Kidney epithelial cell (primary cell): ENCODE results near the gene UCN3. TPM values are rescaled to one million over a fixed set of nuclear protein-coding genes. Genes with fewer than 3 reads are reported as not detected.
A peak's percentile ranks its signal among the peaks of the same experiment; 100 is the strongest.

Experiments
- DNase-seq: peaks from one replicate; pipeline ENCODE4 v3.0.0-alpha.2; 2010; ENCODE audit warnings: low read depth
- H3K27me3 ChIP-seq: 2 replicates; pipeline ENCODE4 v1.6.0; 2011; ENCODE audit warnings: low read length; ENCODE audit not compliant: control insufficient read depth, insufficient read depth
- H3K36me3 ChIP-seq: 2 replicates; pipeline ENCODE4 v1.5.1; 2011; ENCODE audit warnings: low read length; ENCODE audit not compliant: control insufficient read depth, insufficient read depth
- H3K4me3 ChIP-seq: 2 replicates; pipeline ENCODE4 v1.5.1; 2011; ENCODE audit warnings: low read depth, mild to moderate bottlenecking, control low read depth, low read length
- CTCF ChIP-seq: IDR thresholded peaks from 2 replicates; pipeline ENCODE4 v1.5.1; 2011; ENCODE audit warnings: mild to moderate bottlenecking, moderate library complexity, low read length, control low read depth, inconsistent platforms; ENCODE audit not compliant: insufficient read depth, poor library complexity, severe bottlenecking
- total RNA-seq: library from RNA; depleted of rRNA; stranded (reverse); fragments of >200 nt; gene quantifications from 2 replicates; pipeline ENCODE4 v1.2.3, GENCODE V29; 2015

Gene UCN3
- total RNA-seq, 1 donor from 2014 or later: not detected

GRCh38 chr10:5360318-5360915 lies 4.3 kb upstream of the UCN3 start:
- TF ChIP-seq CTCF: no peak
- Histone ChIP-seq H3K4me3 (no peak overlapping the region), H3K36me3 (no peaks in the 10 kb centered on the region), H3K27me3 (peaks cover 22% of the 10 kb centered on the region)
- DNase-seq: no peak

DNA sequence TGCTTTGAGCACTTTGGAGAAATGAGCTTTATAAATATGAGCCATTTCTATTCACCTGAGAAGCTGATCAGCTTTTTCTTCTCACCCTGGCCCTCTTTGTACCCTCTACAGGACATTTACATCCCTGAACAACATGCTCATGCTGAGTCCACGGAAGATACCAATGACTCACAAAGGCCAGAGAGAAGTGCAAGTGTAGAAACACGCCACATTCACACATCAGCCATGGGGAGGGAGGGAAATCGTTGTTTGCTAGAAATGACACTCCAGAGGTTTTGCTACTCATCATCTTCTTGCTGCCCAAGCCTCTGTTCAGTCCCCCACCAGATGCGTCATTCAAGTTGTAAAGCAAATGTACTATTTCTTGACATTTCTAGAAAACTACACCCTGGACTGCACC lies 2.8 kb upstream of the UCN3 start:
- H3K4me3 ChIP-seq: no peak overlapping the region
- no peak for TF ChIP-seq CTCF
- peaks cover 33% of the 10 kb centered on the region for H3K27me3 ChIP-seq
- H3K36me3 ChIP-seq: no peaks in the 10 kb centered on the region
- DNase-seq: no peak

DNA sequence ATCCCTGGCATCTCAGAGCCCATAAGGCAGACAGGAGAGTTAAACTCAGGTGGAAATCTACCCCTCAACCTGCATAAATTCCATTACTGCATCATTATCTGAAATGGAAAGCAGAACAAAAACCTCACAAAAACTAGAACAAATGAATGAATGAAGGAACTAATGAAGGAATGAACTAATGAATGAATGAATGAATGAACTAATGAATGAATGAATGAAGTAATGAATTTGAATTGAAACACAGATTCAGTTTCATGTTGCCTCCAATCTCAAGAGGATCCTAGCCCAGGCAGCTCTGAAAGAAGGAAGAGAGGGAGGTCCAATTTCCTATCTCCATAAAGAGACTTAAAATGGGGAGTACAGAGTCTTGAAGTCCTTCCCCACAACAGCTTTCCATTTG lies 1.9 kb upstream of the UCN3 start:
- no peak for TF ChIP-seq CTCF
- DNase-seq: no peak
- Histone ChIP-seq H3K27me3 (peaks cover 37% of the 10 kb centered on the region), H3K36me3 (no peaks in the 10 kb centered on the region), H3K4me3 (no peak overlapping the region)

DNA sequence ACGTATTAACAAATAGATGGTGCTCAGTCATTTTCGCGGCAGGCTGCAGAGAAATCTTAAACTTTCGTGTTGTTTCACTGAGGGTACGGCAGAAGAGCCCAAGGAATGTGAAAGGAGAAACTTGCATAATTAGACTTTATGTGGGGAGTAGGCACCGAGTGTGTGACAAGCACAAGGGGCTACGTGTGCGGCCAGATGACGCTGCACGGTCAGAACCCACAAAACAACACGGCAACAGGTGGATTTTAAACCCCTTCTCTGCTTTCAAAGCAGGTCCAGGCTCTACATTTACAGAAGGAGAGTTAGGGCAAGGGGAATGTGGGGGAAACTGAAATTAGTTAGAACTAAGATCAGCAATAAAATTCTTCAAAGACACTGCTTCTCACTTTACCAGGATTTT lies 392 bp upstream of the UCN3 start:
- H3K27me3 ChIP-seq: peaks cover 37% of the 10 kb centered on the region
- peak overlapping the region; percentile 23 for H3K4me3 ChIP-seq
- TF ChIP-seq CTCF: no peak
- no peak for DNase-seq
- H3K36me3 ChIP-seq: no peaks in the 10 kb centered on the region

DNA sequence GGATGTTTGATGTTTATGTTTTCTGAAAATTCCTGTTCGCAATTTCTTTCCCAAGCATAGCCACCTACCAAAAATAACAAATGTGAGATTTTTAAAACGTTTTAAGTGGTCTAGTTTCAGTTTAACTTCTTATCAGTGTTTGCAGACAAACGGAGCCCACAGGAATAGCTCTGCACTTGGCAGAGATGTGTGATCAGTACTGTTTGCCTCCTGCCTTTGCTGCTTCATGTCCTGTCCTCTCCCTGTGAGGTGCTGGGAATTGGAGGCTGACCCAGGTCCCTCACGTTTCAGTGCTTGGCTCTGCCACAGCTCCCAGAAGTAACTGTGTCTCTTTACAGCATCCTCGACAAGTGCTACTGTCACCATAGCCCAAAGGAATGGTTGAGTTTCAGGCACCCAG lies 1.2 kb downstream of the UCN3 start:
- H3K36me3 ChIP-seq: no peaks in the 10 kb centered on the region
- no peak for TF ChIP-seq CTCF
- no peak overlapping the region for H3K4me3 ChIP-seq
- no peak for DNase-seq
- peaks cover 37% of the 10 kb centered on the region for H3K27me3 ChIP-seq
